HG03025 (cell line): ENCODE measurements around the gene LTBP3.
A peak's percentile ranks its signal among the peaks of the same experiment; 100 is the strongest.
"Not testable (repeated sequence)": the region's sequence is repeated elsewhere in the genome, so short reads cannot be mapped to it uniquely, and the experiment has no call there.

Experiments used
- ATAC-seq: cut with Tn5 transposase; IDR thresholded peaks from one replicate; pipeline ENCODE4 v1.9.1; 2021; ENCODE audit warnings: mild to moderate bottlenecking, moderate library complexity; ENCODE audit not compliant: unreplicated experiment, low FRiP score

The LTBP3 gene

DNA sequence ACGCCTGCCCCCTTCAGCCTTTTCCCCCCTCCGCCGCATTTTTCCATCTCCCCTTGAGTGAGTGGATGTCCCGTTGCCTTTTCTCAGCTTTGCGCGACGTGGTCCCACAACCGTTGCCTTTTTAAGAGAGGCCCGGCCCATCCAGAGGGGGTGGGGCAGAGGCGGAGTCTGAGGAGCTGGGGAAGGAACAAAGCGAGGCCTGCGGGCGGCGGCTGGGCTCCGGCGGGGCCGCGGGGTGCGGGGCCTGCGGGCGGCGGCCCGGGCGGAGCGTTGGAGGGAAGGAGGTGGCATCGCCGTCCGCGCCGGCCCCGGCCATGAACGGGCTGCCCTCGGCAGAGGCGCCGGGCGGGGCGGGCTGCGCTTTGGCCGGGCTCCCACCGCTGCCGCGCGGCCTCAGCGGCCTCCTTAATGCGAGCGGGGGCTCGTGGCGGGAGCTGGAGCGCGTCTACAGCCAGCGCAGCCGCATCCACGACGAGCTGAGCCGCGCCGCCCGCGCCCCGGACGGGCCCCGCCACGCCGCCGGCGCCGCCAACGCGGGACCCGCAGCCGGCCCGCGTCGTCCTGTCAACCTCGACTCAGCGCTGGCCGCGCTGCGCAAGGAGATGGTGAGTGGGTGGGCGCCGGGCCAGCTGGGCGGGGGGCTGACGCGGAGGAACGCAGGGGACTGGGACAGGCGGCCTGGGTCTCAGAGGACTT lies 14.3 kb upstream of the LTBP3 start, which contains the start of gene FAM89B:
Gene FAM89B, plus strand, starts transcription at position 183 of the 696 bp plus-strand sequence. Its CDS starts 132 bp downstream, at position 315.
- ATAC-seq: no peak

DNA sequence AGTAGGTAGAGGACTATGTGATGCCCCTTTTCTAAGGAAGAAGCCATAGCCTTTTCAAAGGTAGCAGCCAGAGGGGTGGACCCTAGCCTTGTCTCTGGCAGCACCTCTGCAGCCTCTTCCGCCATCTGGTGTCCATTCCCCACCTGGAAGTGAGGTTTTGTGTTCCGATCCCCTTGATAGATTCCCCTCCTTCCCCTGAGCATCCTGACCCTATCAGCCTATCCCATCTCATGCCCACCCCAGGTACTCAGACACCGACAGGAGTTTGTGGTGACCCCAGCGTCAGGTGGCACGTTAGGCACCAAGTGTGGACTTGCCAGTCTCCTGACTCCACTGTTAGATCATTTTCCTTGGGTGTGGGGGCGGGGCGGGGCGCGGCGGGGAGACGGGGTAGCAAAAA lies 13.8 kb upstream of the LTBP3 start:
- no peak for ATAC-seq

DNA sequence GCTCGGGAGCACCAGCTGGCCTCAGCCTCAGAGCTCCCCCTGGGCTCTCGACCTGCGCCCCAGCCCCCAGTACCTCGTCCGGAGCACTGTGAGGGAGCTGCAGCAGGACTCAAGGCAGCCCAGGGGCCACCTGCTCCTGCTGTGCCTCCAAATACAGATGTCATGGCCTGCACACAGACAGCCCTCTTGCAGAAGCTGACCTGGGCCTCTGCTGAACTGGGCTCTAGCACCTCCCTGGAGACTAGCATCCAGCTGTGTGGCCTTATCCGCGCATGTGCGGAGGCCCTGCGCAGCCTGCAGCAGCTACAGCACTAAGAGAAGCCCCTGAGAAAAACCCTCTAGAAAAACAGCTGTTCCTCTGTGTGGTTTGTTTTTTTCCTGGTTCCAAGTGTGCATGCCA lies 13.3 kb upstream of the LTBP3 start:
- no peak for ATAC-seq

DNA sequence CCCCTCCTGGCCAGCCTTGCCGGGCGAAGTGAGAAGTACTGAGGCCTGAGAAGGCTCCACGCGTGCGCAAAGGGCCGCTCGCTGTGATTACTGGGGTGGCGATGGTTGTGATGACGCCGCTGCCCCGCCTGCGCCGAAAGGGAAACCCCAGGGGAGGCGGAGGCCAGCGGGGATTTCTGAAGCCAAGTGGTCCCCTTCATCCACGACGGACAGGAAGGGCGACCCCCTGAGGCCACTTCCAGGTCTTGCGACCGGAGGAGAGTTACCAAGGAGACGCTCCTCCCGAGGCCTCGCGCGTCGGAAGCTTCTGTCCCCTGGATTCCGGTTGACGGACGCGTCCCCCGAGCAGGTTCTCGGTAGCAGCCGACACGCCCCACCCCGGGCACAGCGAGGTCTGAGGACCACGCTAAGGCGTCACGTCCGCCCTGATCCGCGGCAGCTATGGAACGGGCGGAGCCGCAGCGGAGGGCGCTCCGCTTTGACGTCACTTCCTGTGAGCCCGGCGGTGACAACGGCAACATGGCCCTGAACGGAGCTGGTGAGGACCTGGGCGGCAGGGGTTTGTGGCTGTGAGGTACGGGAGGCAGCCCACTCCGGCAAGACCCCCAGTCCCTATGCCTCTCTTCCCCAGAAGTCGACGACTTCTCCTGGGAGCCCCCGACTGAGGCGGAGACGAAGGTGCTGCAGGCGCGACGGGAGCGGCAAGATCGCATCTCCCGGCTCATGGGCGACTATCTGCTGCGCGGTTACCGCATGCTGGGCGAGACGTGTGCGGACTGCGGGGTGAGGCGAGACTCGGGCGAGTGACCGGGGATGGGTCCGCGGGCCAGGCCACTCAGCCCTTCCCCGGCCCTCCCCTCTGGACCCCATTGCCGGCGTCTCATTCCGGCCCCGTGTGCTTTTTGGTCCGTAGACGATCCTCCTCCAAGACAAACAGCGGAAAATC lies 12.1 kb upstream of the LTBP3 start, which contains the start of gene ZNRD2:
Gene ZNRD2, plus strand, starts transcription at position 505 of the 946 bp plus-strand sequence. Its CDS starts 15 bp downstream, at position 520.
- ATAC-seq: peak; percentile 61

DNA sequence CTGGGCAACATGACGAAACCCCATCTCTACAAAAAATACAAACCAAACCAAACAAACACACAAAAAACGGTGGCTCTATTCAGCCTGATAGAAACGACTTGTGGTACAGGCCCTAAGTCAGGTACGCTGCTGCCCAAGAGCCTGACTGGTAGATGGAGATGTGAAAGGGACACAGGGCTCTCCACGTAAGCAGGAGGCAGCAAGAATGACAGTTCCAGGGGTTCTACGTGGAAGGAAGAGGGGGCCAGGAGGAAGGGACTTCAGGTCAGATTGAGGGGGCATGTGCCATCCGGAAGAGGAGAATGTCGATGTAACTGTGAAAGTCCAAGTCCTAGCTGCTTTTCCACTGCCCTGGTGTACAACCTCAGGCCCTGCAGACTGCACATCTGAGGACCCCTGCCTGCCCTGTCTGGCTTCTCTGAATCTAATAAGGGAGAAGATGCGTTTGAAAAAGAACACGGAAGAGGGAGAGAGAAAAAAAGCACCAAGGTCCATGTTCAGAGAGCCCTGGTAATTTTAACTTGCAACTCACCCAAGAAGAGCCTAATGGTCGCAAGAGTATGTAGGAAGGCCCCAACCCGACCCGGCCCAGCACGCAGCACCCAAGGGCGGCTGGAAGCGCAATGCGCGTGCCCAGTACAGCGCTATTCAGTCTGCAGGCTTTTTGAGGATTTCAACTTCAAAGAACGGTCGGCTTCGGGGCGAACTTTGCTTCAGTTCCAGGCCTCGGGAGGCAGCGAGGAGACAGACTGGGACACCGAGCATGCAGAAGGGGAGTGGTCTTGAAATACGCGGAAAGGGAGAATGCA lies 11.2 kb upstream of the LTBP3 start:
- no peak for ATAC-seq

DNA sequence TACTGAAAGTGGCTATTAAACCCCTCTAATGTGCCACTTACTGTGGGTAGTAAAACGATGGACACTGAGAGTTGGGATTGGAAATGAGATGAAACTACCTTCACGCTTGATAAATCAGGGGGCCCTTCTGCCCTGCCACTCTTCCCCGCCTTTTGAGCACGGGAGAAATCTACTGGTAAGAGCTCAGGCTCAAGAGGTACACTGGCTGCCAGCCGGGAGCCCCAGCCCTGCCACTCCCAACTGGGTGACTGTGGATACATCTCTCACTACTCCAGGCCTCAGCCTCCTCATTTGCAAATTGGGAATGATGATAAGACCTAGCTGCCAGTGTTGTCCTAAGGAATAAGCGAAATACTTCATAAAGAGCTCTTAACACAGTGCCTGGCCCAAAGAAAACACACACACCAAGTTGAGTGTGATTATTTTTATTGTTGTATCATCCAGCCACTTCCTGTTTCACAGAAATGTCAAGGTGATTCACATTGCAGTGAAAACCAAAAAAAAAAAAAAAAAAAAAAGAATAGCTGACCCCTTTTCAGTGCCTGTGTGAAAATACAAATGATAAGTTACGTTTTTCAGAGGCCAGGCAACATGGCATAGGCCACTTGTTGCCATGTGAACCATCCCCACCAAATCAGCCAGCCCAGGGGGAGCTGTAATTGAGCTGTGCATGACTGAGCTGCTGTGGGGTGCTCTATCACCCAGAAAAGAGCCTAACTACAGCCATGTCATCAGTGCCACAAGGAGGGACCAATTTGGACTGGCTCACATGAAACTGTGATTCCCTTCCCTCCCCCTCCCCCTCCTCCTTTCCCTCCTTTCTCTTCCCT lies 7.7 kb upstream of the LTBP3 start:
- ATAC-seq: no peak

DNA sequence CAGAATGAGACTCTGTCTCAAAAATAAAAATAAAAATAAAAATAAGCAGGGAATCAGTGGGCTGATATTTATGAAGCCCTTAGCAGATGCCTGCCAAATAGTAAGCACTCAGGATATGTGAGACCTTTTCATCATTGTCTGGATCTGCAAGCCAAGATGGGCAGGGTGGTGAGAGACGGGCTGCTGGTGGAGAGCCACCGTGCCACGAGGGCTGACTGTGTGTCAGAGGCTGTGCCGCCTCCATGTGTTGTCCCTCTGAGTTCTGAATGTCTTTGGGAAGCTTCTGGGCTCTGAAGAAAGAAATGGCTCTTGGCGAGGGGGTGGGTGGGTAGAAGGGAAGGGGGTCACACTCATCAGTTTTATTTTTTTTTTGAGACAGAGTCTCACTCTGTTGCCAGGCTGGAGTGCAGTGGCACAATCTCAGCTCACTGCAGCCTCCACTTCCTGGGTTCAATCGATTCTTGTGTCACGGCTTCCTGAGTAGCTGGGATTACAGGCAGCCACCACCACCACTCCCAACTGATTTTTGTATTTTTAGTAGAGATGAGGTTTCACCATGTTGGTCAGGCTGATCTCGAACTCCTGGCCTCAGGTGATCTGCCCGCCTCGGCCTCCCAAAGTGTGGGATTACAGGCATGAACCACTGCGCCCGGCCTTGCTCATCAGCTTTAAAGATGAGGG lies 6.9 kb upstream of the LTBP3 start:
- not testable (repeated sequence) for ATAC-seq

DNA sequence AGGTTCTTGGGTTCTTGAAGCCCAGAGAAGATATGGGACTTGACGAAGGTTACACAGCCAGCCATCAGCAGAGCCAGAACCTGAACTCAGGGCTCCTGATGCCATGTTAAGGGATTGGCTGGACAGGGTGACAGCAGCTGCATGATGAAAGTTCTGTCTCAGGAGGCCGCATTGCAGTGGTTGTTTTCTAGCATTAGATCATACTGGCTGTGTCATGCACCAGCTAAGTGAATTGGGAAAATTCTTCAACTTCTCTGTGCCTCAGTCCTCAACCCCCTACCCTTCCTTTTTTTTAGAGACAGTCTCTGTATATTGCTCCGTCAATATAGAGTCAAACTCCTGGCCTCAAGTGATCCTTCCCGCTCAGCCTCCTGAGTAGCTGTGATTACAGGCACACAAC lies 5.4 kb upstream of the LTBP3 start:
- no peak for ATAC-seq

DNA sequence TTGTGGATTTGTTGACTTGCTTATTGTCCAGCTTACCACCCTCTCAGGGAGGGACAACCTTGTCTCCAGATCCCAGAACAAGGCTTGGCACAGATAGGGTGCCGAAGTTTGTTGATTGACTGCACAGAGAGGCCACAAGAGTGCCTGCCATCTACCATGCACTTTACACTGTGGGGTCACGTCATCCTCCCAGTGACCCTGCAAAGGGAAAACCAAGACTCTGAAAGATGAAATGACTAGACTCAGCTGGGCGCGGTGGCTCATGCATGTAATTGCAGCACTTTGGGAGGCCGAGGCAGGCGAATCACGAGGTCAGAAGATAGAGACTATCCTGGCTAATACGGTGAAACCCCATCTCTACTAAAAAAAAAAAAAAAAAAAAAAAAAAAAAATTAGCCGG lies 4.6 kb upstream of the LTBP3 start:
- ATAC-seq: no peak

DNA sequence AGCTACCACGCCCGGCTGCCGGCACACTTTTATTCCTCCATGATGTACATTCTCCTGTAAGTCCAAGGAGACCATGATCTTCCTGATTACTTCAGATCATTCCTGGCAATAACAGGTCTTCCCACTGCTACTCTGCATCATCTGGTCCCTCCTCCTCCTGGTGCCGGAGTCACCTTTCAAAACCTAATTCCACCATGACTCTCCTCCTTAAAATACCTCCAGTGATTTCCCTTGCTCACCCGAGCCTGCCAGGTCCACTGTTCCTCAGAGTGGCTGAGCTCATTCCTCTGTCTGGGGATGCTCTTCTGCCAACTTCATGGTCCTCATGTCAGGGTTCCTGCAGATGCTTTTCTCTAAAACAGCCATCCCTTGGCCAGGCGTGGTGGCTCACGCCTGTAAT lies 3.9 kb upstream of the LTBP3 start:
- no peak for ATAC-seq

DNA sequence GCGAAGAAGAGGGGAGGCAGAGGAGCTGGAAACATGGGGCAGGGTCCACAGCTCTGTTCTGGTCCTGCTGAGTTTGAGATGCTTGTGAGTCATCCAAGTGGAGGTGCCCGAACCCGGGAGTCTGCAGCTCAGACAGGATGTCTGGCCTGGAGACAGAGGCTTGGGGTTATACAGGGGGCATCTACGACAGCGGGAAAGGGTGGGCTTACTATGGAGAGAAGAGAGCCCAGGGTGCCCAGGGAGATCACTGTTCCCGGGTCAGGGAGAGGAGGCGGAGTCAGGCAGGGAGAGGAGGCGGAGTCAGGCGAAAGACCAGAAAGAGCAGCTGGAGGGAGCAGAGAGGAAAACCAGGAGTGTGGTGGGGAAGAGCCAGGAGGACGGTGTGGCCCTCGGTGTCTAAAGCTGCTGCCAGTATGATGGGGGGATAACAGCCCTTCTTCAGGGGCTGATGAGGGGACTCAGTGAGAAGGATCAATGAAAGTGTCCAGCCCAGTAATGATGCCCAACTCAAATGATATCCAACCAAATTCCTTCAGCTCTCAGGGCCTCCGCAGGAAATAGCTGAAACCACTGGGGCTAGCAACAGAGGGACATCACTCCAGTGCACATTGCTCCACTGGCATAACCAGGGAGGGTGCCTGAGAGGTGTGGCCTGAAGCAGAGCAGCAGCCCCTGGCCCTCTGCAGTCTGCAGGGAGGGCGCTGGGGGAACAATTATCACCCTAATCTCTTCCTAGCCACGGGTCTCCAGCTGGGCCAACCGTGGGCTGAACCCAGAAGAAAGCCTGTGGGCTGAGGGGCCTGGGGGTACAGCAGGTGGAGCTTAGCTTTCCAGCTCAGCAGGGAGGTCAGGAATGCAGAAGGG lies 2.6 kb upstream of the LTBP3 start:
- ATAC-seq: no peak

DNA sequence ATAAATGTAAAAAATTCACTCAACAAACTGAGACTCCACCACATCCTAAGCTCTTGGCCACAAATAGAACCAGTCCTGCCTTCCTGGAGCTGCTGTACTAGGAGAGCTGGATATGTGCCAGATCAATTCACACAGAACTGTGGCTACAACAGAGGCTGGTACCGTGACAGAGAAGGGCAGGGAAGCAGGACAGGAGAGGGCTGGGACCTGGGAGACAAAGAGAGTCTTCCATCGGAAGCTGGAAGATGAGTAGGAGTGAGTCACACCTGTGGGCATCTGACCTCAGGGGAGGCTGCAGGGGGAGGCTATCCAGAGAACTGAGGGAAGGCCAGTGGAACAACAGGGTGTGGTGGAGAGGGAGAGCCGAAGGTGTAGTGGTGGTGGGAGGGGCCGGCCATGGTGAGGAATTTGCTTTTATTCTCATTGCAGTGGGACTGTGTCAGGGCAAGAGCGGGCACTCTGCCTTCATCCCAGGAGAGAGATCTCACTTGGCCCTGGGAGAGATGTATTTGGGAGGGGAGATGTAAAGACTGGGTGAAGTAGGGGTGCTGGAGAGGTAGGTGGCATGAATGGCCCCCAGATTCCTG lies 1.9 kb upstream of the LTBP3 start:
- ATAC-seq: no peak

DNA sequence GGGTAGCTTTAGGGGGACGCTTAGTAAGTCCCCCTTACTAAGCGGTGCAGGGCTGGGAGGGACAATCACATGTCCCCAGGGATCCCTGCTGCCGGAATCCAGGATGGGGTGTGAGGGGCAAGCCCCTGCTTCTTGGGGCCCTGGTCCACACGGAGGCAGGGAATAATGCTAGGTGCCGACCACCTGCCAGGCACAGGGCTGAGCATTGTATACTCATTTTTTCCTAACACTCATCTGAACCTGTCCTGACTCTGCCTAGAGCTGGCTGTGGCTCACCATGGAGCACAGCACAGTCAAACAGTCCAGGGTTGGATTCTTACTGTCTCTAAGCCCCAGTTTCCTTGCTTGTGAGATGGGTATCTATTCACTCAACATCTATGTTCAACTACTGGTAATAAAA lies 1.4 kb upstream of the LTBP3 start:
- no peak for ATAC-seq

DNA sequence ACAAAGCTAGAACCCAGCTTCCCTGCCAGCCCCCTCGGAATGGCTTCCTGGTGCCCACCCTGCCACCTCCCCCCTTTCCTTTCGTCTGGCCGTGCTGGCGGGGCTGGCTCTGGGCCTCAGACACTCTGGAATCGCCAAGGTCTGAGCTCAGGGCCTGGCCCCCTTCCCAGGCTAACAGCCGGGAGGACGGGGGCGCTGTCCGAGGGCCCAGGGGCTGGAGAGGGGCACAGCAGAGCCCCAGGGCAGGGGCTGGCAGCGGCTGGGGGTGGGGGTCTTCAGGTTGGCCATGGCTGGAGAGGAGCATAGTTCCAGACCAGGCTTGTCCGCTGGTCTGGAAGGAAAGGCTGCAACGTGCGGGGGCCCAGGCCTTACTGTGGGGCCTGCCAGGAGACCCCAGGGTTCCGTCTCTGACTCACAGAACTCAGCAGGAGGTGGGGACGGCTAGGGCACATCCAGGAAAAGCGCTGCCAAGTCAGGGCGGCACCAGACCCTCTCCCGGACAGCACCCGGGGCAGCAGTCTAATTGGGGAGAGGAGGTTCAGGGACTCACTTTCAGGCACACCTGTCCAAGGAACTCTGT lies 861 bp upstream of the LTBP3 start:
- no peak for ATAC-seq

DNA sequence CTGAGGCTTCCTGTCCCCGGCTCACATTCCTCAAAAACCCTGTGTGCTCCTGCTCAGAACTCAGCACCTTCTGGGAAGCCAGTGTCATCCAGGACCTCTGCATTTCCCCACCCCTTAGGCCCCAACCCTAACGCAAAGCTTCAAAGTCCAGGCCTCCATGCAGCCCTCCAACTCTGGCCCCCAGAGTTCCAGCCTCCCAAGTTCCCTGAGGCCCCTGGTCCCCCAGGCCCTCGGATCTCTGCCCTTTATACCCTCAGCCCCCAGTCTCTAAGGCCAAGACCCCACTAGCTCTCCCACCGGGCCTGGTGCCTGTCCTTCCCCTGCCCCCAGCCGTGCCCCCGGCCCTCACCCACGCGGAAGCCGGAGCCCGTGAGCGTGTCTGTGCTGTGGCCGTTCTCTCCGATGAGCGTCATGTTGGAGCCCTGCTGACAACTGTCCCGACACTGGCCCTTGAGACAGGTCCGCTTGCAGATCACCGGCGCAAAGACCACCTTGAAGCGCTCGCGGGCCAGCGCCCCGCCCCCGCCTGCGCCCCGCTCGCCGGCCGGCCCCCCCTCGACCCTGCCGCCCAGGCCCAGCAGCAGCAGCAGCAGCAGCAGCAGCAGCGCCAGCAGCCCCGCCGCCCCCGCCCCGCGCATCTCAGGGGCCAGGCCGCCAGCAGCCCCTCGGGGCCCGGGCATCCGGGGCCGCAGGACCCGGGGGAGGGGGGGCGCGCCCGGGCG lies 718 bp downstream of the LTBP3 start:
- no peak for ATAC-seq

DNA sequence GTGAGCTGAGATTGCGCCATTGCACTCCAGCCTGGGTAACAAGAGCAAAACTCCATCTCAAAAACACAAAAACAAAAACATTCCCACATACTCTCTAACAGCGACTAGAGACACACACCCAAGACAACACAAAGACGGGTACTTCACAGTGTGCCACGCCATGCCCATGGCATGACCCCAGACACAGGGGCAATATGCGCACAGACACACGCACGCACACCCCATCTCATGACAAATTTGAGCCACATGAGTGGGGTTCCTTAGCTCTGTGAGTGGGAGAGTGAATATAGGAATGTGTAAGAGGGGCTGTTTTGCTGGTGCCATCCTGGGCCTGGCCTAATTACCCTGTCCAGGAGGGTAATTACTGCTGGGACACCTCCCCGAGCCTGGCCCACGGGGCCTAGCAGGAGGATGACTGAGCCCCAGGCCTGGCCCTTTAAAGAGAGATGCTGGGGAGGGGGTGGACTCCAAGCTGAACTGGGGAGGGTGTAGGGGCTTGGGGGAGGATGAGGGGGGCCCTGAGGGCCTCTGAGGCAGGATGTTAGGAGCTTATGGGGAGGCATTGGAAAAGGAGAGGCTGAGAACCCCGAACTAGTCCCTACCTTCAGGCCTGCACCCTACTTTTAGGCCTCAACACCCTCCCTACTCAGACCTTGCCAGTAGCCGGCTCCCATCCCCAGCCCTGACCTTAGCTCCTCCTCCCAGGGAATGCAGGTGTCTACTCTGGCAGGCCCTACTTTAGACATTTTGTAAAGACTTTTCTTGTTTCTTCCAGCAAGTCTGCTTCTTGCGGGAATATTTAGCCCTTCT lies 1.5 kb downstream of the LTBP3 start:
- ATAC-seq: no peak
